Calu3 (cell line): ENCODE data around the gene ATP8A2. TPM values are rescaled to one million over a fixed set of nuclear protein-coding genes. Genes with fewer than 3 reads are reported as not detected.

Experiments used
- BruUV-seq: library from RNA; stranded (reverse); fragments of 400-500 nt; replicated peaks from 2 replicates; lab custom pipeline; 2021; lab: Mats Ljungman, UMichigan
- CTCF ChIA-PET: fragments of 300-600 bp; sonication (Branson Sonifier 250); formaldehyde crosslinking; loops from one replicate; lab custom pipeline; 2022; ENCODE audit warnings: antibody characterized with exemption; lab: Charles Lee
- DNase-seq: peaks from one replicate; pipeline ENCODE4 v3.0.0; 2022
- H3K27ac Mint-ChIP-seq: one replicate; pipeline ENCODE4 v1.8.0; 2022; ENCODE audit warnings: mixed read lengths; ENCODE audit not compliant: unreplicated experiment
- H3K27me3 Mint-ChIP-seq: one replicate; pipeline ENCODE4 v1.8.0; 2022; ENCODE audit warnings: mixed read lengths; ENCODE audit not compliant: unreplicated experiment
- H3K36me3 Mint-ChIP-seq: one replicate; pipeline ENCODE4 v1.8.0; 2022; ENCODE audit warnings: mild to moderate bottlenecking, moderate library complexity, mixed read lengths; ENCODE audit not compliant: insufficient read depth, unreplicated experiment
- H3K4me1 Mint-ChIP-seq: one replicate; pipeline ENCODE4 v1.8.0; 2022; ENCODE audit warnings: mild to moderate bottlenecking, low read depth, mixed read lengths; ENCODE audit not compliant: unreplicated experiment
- H3K4me3 Mint-ChIP-seq: one replicate; pipeline ENCODE4 v1.8.0; 2022; ENCODE audit warnings: mild to moderate bottlenecking, low read depth, moderate library complexity, mixed read lengths; ENCODE audit not compliant: unreplicated experiment
- H3K9me3 Mint-ChIP-seq: one replicate; pipeline ENCODE4 v1.8.0; 2022; ENCODE audit warnings: low read depth, mixed read lengths; ENCODE audit not compliant: unreplicated experiment
- CTCF ChIP-seq: fragments of 200-600 bp; IDR thresholded peaks from one replicate; pipeline ENCODE4 v1.8.0; 2022; ENCODE audit warnings: antibody characterized with exemption; ENCODE audit not compliant: unreplicated experiment
- intact Hi-C: fragments of 100-400 bp; cut with micrococcal nuclease; formaldehyde crosslinking; loops from one replicate; pipeline ENCODE4 v1.10.0; 2022; ENCODE audit not compliant: unreplicated experiment
- total RNA-seq: library from RNA; stranded (reverse); gene quantifications from 2 replicates; pipeline ENCODE4 v1.2.3, GENCODE V29; 2022

Gene ATP8A2
- total RNA-seq, 1 experiment from 2014 or later, result 0.05 TPM

GRCh38 chr13:25922376-25922775 lies 550.6 kb downstream of the ATP8A2 start:
- intact Hi-C loops, result no loop called here
- no peaks in the 10 kb centered on the region for H3K36me3 Mint-ChIP-seq
- no peak for DNase-seq
- BruUV-seq, result no TSS peak
- no peak for TF ChIP-seq CTCF
- no peaks in the 10 kb centered on the region for H3K9me3 Mint-ChIP-seq
- peaks cover 4% of the 10 kb centered on the region for H3K27me3 Mint-ChIP-seq
- no peaks in the 10 kb centered on the region for H3K4me1 Mint-ChIP-seq
- no peak overlapping the region for H3K4me3 Mint-ChIP-seq
- H3K27ac Mint-ChIP-seq, result no peak overlapping the region
- CTCF ChIA-PET, result no interaction called here

DNA sequence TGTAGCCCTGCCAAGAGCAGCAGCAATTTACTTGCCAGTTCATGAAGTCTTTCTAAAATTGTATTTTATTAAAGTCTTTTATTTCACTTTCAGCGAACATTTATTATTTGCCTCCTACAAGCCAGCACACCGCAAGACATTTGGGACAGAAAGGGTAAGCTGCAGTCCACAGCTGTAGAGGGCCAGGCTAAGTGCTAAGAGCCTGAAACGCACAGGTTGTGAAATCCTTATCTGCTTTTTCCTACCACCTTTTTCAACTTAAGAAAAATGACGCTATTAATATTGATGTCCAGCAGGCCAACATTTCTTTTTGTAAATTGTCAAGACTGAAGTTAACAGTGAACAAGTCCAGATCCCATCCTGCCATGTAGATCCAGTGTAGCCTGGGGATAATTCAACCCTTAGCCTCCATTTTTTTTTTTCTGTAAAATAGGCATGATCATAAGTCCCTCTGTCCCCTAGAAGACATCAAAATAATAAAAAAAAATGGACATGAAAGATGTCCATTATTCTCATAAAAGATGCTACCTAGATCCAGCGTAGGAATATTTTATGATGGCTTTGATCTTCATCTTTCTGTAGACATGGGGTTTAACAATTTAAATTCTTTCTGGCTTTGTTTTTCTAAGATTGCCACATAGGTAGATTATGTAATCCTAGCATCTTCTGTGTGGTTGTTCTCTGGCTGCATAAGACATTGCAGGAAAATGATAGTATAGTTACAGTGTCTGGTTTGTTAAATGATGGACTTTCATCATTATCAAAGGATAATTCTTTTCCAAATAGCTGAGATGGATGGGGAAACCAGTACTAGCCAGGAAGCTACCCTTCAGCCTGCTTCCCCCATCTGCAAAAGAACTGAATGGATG lies 551.7 kb downstream of the ATP8A2 start:
- Mint-ChIP-seq H3K4me3 (no peak overlapping the region), H3K27me3 (peaks cover 2% of the 10 kb centered on the region), H3K9me3 (no peaks in the 10 kb centered on the region), H3K4me1 (no peaks in the 10 kb centered on the region), H3K27ac (no peak overlapping the region), H3K36me3 (no peaks in the 10 kb centered on the region)
- no peak for DNase-seq
- no TSS peak for BruUV-seq
- TF ChIP-seq CTCF, result no peak
- intact Hi-C loops, result no loop called here
- CTCF ChIA-PET, result no interaction called here

DNA sequence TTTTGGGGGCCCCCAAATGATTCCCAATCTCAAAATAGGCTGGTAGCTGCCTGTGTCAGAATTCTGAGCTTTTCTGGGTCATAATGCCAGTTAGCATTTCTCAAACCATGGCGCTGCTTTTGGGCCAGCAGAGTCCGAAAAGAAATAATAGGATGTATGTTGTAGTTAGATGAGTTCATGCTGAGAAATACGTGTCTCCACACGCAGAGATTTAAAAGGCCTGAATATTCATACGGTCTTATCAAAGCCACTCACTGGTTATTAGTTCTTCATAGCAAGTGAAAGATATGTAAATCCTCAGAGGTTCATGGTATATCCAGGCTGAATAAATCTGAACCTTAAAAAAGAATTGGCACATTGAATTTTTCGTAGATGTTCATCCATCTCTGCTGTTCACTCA lies 555.6 kb downstream of the ATP8A2 start:
- intact Hi-C loops, result no loop called here
- no peak for DNase-seq
- H3K4me3 Mint-ChIP-seq, result no peak overlapping the region
- CTCF ChIA-PET, result no interaction called here
- no TSS peak for BruUV-seq
- H3K27ac Mint-ChIP-seq, result no peak overlapping the region
- no peaks in the 10 kb centered on the region for H3K36me3 Mint-ChIP-seq
- H3K27me3 Mint-ChIP-seq, result peaks cover 27% of the 10 kb centered on the region
- H3K4me1 Mint-ChIP-seq, result no peaks in the 10 kb centered on the region
- no peaks in the 10 kb centered on the region for H3K9me3 Mint-ChIP-seq
- TF ChIP-seq CTCF, result no peak

- intact Hi-C loops, result no loop called here
- H3K27me3 Mint-ChIP-seq, result peaks cover 27% of the 10 kb centered on the region
- no peak for DNase-seq
- CTCF ChIA-PET, result no interaction called here
- no peaks in the 10 kb centered on the region for H3K9me3 Mint-ChIP-seq
- no TSS peak for BruUV-seq
- H3K36me3 Mint-ChIP-seq, result no peaks in the 10 kb centered on the region
- no peak for TF ChIP-seq CTCF
- H3K4me3 Mint-ChIP-seq, result no peak overlapping the region
- no peak overlapping the region for H3K27ac Mint-ChIP-seq
- H3K4me1 Mint-ChIP-seq, result no peaks in the 10 kb centered on the region
These were observed 556.2 kb downstream of the ATP8A2 start for GRCh38 chr13:25927932-25928331.
